ENCODE measurements around the gene KCNE2. TPM values are rescaled to one million over a fixed set of nuclear protein-coding genes. Genes with fewer than 3 reads are reported as not detected.

KCNE2 gene
- polyA plus RNA-seq, 1 donor from 2014 or later = 0.25 TPM

DNA sequence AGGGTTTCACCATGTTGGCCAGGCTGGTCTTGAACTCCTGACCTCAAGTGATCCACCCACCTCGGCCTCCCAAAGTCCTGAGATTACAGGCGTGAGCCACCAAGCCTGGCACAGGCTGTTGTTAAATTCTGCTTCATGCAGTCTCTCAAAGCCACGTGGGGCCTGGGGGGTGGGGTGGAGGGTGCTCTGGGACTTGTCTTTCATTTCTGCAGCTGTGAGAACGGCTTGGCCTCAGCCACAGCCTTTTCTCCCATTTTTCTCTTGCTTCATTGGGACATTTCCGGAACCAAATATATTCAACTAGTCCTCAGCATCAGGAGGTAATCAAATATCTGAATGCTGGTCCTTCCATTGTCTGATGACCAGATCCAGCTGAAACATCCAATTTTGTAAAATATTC lies 27.6 kb upstream of the KCNE2 start:
- Histone ChIP-seq H3K27ac (ENCODE audit: low read length) (no peak overlapping the region), H3K9me3 (ENCODE audit: low read length) (no peaks in the 10 kb centered on the region), H3K27me3 (ENCODE audit: insufficient read depth, low read depth, low read length) (no peaks in the 10 kb centered on the region), H3K79me2 (replicated peaks; ENCODE audit: insufficient read depth, low read length) (no peaks in the 10 kb centered on the region), H3K9me2 (ENCODE audit: insufficient read depth, low read length) (no peaks in the 10 kb centered on the region), H3K4me3 (ENCODE audit: low read length) (no peak overlapping the region), H2AFZ (ENCODE audit: low read depth, low read length) (no peak overlapping the region), H3K4me2 (ENCODE audit: low read length) (no peak overlapping the region), H4K20me1 (ENCODE audit: insufficient read depth) (no peaks in the 10 kb centered on the region), H3K36me3 (ENCODE audit: insufficient read depth, low read length) (no peaks in the 10 kb centered on the region), H3K9ac (ENCODE audit: low read length) (no peak overlapping the region), H3F3A (ENCODE audit: insufficient read depth, low read length, poor library complexity, severe bottlenecking) (no peaks in the 10 kb centered on the region)
- TF ChIP-seq, protein P1, sequence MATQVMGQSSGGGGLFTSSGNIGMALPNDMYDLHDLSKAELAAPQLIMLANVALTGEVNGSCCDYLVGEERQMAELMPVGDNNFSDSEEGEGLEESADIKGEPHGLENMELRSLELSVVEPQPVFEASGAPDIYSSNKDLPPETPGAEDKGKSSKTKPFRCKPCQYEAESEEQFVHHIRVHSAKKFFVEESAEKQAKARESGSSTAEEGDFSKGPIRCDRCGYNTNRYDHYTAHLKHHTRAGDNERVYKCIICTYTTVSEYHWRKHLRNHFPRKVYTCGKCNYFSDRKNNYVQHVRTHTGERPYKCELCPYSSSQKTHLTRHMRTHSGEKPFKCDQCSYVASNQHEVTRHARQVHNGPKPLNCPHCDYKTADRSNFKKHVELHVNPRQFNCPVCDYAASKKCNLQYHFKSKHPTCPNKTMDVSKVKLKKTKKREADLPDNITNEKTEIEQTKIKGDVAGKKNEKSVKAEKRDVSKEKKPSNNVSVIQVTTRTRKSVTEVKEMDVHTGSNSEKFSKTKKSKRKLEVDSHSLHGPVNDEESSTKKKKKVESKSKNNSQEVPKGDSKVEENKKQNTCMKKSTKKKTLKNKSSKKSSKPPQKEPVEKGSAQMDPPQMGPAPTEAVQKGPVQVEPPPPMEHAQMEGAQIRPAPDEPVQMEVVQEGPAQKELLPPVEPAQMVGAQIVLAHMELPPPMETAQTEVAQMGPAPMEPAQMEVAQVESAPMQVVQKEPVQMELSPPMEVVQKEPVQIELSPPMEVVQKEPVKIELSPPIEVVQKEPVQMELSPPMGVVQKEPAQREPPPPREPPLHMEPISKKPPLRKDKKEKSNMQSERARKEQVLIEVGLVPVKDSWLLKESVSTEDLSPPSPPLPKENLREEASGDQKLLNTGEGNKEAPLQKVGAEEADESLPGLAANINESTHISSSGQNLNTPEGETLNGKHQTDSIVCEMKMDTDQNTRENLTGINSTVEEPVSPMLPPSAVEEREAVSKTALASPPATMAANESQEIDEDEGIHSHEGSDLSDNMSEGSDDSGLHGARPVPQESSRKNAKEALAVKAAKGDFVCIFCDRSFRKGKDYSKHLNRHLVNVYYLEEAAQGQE (IDR thresholded peaks at IDR 0.05; ENCODE audit: borderline replicate concordance) = no peak
- TF ChIP-seq, protein P2, sequence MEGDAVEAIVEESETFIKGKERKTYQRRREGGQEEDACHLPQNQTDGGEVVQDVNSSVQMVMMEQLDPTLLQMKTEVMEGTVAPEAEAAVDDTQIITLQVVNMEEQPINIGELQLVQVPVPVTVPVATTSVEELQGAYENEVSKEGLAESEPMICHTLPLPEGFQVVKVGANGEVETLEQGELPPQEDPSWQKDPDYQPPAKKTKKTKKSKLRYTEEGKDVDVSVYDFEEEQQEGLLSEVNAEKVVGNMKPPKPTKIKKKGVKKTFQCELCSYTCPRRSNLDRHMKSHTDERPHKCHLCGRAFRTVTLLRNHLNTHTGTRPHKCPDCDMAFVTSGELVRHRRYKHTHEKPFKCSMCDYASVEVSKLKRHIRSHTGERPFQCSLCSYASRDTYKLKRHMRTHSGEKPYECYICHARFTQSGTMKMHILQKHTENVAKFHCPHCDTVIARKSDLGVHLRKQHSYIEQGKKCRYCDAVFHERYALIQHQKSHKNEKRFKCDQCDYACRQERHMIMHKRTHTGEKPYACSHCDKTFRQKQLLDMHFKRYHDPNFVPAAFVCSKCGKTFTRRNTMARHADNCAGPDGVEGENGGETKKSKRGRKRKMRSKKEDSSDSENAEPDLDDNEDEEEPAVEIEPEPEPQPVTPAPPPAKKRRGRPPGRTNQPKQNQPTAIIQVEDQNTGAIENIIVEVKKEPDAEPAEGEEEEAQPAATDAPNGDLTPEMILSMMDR (IDR thresholded peaks at IDR 0.05; ENCODE audit: poor library complexity, severe bottlenecking) = no peak
- TF ChIP-seq POLR2AphosphoS5 (IDR thresholded peaks at IDR 0.05) (no peak), MXI1 (conservative IDR thresholded peaks at IDR 0.05; ENCODE audit: poor library complexity, severe bottlenecking) (no peak), EZH2 (IDR thresholded peaks at IDR 0.05; ENCODE audit: borderline replicate concordance, insufficient read depth, low read length, poor library complexity, severe bottlenecking) (no peak), RAD21 (conservative IDR thresholded peaks at IDR 0.05) (no peak), TAF1 (IDR thresholded peaks at IDR 0.05; ENCODE audit: low read depth) (no peak), SMC3 (conservative IDR thresholded peaks at IDR 0.05; ENCODE audit: poor library complexity) (no peak), EP300 (conservative IDR thresholded peaks at IDR 0.05; ENCODE audit: poor library complexity, severe bottlenecking) (no peak)

DNA sequence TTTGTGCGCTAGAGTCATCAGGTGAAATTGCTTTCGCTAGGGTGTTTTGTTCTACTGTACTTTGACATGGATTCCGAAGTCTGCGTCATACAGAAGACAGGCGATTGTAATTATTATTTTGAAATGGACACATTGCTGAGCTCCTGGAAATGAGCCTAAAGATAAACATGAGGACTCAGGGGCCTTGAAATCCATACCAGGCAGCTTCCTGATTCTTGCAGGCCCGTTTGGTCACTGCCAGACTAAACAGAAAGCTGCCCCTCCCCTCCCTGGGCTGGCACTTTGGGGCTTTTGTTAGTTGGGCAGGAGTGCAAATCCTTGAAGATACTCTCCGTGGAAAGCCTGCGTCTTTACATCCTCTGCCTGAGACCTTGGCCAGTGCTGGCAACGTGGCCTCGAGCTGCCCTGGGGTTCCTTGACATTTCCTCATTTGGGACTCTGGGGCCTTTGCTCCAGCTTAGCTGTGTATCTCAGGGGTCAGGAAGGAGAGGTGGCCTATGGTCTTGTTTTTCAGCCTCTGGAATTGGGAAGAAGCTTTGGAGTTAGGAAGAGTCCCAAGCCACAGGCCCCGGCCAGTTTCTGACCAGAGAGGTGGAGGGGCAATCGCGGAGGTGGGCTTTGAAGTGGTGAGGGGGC lies 26.9 kb upstream of the KCNE2 start:
- Histone ChIP-seq H2AFZ (ENCODE audit: low read depth, low read length) (no peak overlapping the region), H3K9me2 (ENCODE audit: insufficient read depth, low read length) (no peaks in the 10 kb centered on the region), H4K20me1 (ENCODE audit: insufficient read depth) (no peaks in the 10 kb centered on the region), H3K27ac (ENCODE audit: low read length) (no peak overlapping the region), H3K27me3 (ENCODE audit: insufficient read depth, low read depth, low read length) (no peaks in the 10 kb centered on the region), H3K9ac (ENCODE audit: low read length) (no peak overlapping the region), H3F3A (ENCODE audit: insufficient read depth, low read length, poor library complexity, severe bottlenecking) (no peaks in the 10 kb centered on the region), H3K9me3 (ENCODE audit: low read length) (no peaks in the 10 kb centered on the region), H3K4me3 (ENCODE audit: low read length) (no peak overlapping the region), H3K79me2 (replicated peaks; ENCODE audit: insufficient read depth, low read length) (no peaks in the 10 kb centered on the region), H3K4me2 (ENCODE audit: low read length) (no peak overlapping the region), H3K36me3 (ENCODE audit: insufficient read depth, low read length) (no peaks in the 10 kb centered on the region)
- TF ChIP-seq POLR2AphosphoS5 (IDR thresholded peaks at IDR 0.05) (no peak), EP300 (conservative IDR thresholded peaks at IDR 0.05; ENCODE audit: poor library complexity, severe bottlenecking) (no peak), TAF1 (IDR thresholded peaks at IDR 0.05; ENCODE audit: low read depth) (no peak), SMC3 (conservative IDR thresholded peaks at IDR 0.05; ENCODE audit: poor library complexity) (no peak), RAD21 (conservative IDR thresholded peaks at IDR 0.05) (no peak), MXI1 (conservative IDR thresholded peaks at IDR 0.05; ENCODE audit: poor library complexity, severe bottlenecking) (no peak), EZH2 (IDR thresholded peaks at IDR 0.05; ENCODE audit: borderline replicate concordance, insufficient read depth, low read length, poor library complexity, severe bottlenecking) (no peak)
- TF ChIP-seq, protein P2 (IDR thresholded peaks at IDR 0.05; ENCODE audit: poor library complexity, severe bottlenecking) = no peak
- TF ChIP-seq, protein P1 (IDR thresholded peaks at IDR 0.05; ENCODE audit: borderline replicate concordance) = no peak
